Lower lobe of right lung (tissue), 2 donors: ENCODE measurements around the gene HTRA1. TPM values are rescaled to one million over a fixed set of nuclear protein-coding genes. Genes with fewer than 3 reads are reported as not detected.
A peak's percentile ranks its signal among the peaks of the same experiment; 100 is the strongest.

Experiments
- ATAC-seq, 2 donors: fragments of 200-7000 bp; cut with Tn5 transposase; one replicate each; pipeline ENCODE4 v1.9.1; 2020 to 2022; ENCODE audit warnings: mild to moderate bottlenecking in 2 of 2, moderate library complexity in 2 of 2
- DNase-seq: peaks from one replicate; pipeline ENCODE4 v3.0.0-alpha.2; 2020
- H3K27ac ChIP-seq: fragments of 200-600 bp; one replicate; pipeline ENCODE4 v1.8.0; 2022
- H3K27me3 ChIP-seq: fragments of 200-600 bp; one replicate; pipeline ENCODE4 v1.8.0; 2022; ENCODE audit warnings: low read depth
- H3K36me3 ChIP-seq: fragments of 200-600 bp; one replicate; pipeline ENCODE4 v1.8.0; 2022; ENCODE audit warnings: mild to moderate bottlenecking
- H3K4me1 ChIP-seq: fragments of 200-600 bp; one replicate; pipeline ENCODE4 v1.8.0; 2022
- H3K4me3 ChIP-seq: fragments of 200-600 bp; one replicate; pipeline ENCODE4 v1.8.0; 2022; ENCODE audit warnings: mild to moderate bottlenecking
- H3K9me3 ChIP-seq: fragments of 200-600 bp; one replicate; pipeline ENCODE4 v1.8.0; 2022
- intact Hi-C: fragments of 100-400 bp; cut with DNase I; formaldehyde crosslinking; loops from one replicate; pipeline ENCODE4 v1.11.0; 2022
- total RNA-seq: library from RNA; stranded (reverse); fragmentation: NEBNext Ultra II Directional; extraction: Animal tissue kit (Norgen Biotek cat#: 25700); gene quantifications from one replicate; pipeline ENCODE4 v1.2.1, GENCODE V29; 2021
- TF ChIP-seq, protein P1 (sequence below): fragments of 200-600 bp; IDR thresholded peaks from one replicate; pipeline ENCODE4 v1.8.0; 2022; ENCODE audit warnings: antibody characterized with exemption, mild to moderate bottlenecking
- donor health status: DM: no; HTN: yes; CAD: no; lungs with severe emphysema.

HTRA1 gene
- total RNA-seq, 1 donor from 2014 or later = 45.3 TPM

GRCh38 chr10:122510326-122510725 lies 49.0 kb downstream of the HTRA1 start:
- peak in 1 of 2 donors; percentile 27 for ATAC-seq
- intact Hi-C loops = no loop called here
- TF ChIP-seq, protein P1, sequence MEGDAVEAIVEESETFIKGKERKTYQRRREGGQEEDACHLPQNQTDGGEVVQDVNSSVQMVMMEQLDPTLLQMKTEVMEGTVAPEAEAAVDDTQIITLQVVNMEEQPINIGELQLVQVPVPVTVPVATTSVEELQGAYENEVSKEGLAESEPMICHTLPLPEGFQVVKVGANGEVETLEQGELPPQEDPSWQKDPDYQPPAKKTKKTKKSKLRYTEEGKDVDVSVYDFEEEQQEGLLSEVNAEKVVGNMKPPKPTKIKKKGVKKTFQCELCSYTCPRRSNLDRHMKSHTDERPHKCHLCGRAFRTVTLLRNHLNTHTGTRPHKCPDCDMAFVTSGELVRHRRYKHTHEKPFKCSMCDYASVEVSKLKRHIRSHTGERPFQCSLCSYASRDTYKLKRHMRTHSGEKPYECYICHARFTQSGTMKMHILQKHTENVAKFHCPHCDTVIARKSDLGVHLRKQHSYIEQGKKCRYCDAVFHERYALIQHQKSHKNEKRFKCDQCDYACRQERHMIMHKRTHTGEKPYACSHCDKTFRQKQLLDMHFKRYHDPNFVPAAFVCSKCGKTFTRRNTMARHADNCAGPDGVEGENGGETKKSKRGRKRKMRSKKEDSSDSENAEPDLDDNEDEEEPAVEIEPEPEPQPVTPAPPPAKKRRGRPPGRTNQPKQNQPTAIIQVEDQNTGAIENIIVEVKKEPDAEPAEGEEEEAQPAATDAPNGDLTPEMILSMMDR = no peak

DNA sequence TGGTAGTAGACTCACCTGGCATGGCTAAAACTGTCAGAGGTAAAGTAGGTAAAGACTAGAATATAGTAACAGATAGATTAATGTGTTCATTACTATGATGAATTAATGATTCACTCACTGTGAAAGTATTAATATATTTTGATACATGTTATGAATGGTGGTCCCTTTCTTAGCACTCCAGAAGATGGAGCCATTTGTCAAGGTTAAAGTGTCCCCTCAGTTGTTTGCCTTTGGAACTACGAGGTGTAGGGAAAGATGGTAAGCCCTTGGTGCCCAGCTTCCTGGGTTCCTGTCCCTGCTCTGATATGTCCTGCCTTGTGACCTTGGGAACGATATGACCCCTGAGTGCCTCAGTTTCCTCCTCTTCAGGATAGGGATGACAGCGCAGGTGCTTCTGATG lies 49.4 kb downstream of the HTRA1 start:
- TF ChIP-seq, protein P1 = no peak
- Histone ChIP-seq H3K36me3 (peaks cover 44% of the 10 kb centered on the region), H3K4me1 (no peaks in the 10 kb centered on the region), H3K4me3 (no peak overlapping the region), H3K9me3 (no peaks in the 10 kb centered on the region), H3K27me3 (no peaks in the 10 kb centered on the region), H3K27ac (no peak overlapping the region)
- intact Hi-C loops = no loop called here
- DNase-seq (no peak), ATAC-seq (no peak)

More at GRCh38 chr10:122510326-122510725, 49.0 kb downstream of the HTRA1 start:
- Histone ChIP-seq H3K27me3 (no peaks in the 10 kb centered on the region), H3K4me3 (no peak overlapping the region), H3K4me1 (no peaks in the 10 kb centered on the region), H3K27ac (no peak overlapping the region), H3K36me3 (peaks cover 43% of the 10 kb centered on the region), H3K9me3 (no peaks in the 10 kb centered on the region)
- DNase-seq = no peak

DNA sequence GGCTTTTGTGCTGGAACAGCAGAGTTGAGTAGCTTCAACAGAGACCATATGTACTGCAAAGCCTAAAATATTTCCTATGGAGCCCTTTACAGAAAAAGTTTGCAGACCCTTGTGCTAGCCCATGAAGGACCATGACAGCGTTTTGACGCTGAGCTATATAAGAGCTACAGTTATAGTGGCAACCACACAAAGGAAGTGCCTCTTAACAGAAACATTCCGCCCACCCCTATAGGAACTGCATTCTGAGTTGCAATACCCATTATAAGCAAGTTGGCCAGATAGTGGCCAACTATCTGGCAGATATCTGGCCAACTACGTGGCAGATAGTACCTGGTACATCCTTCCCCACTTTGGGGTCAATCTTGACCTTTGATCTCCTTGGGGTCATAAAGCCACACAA lies 51.7 kb downstream of the HTRA1 start:
- H3K27ac ChIP-seq = no peak overlapping the region
- no peaks in the 10 kb centered on the region for H3K9me3 ChIP-seq
- DNase-seq (no peak), ATAC-seq (no peak)
- TF ChIP-seq, protein P1 = no peak
- no peaks in the 10 kb centered on the region for H3K27me3 ChIP-seq
- no peaks in the 10 kb centered on the region for H3K4me1 ChIP-seq
- intact Hi-C loops = no loop called here
- no peak overlapping the region for H3K4me3 ChIP-seq
- peaks cover 31% of the 10 kb centered on the region for H3K36me3 ChIP-seq

GRCh38 chr10:122514045-122514840 lies 52.9 kb downstream of the HTRA1 start:
- Histone ChIP-seq H3K36me3 (peaks cover 19% of the 10 kb centered on the region), H3K27ac (no peak overlapping the region)
- TF ChIP-seq, protein P1 = no peak

GRCh38 chr10:122515022-122515424 lies 53.7 kb downstream of the HTRA1 start:
- TF ChIP-seq, protein P1 = no peak
- no peak for DNase-seq
- no peak for ATAC-seq
- Histone ChIP-seq H3K9me3 (no peaks in the 10 kb centered on the region), H3K36me3 (peaks cover 17% of the 10 kb centered on the region), H3K4me3 (no peak overlapping the region), H3K27ac (no peak overlapping the region), H3K27me3 (no peaks in the 10 kb centered on the region), H3K4me1 (no peaks in the 10 kb centered on the region)
- intact Hi-C loops = no loop called here

More at GRCh38 chr10:122514045-122514840, 52.9 kb downstream of the HTRA1 start:
- intact Hi-C loops = no loop called here
- no peaks in the 10 kb centered on the region for H3K27me3 ChIP-seq
- no peaks in the 10 kb centered on the region for H3K9me3 ChIP-seq
- DNase-seq = no peak
- no peak overlapping the region for H3K4me3 ChIP-seq
- H3K4me1 ChIP-seq = no peaks in the 10 kb centered on the region
- no peak for ATAC-seq
